IMR-90 (cell line): ENCODE measurements around the gene ANO8. TPM values are rescaled to one million over a fixed set of nuclear protein-coding genes. Genes with fewer than 3 reads are reported as not detected.

Source experiments
- ATAC-seq: fragments of 200-7000 bp; cut with Tn5 transposase; 2 replicates; pipeline ENCODE4 v1.9.1; 2020; ENCODE audit warnings: low read depth, mild to moderate bottlenecking, moderate library complexity
- BruUV-seq: library from RNA; stranded (reverse); fragments of 400-500 nt; replicated peaks from 2 replicates; lab custom pipeline; 2021; lab: Mats Ljungman, UMichigan
- CTCF ChIA-PET: fragments of 300-600 bp; formaldehyde crosslinking; extraction: SDS; loops from one replicate; lab custom pipeline; 2021; ENCODE audit warnings: antibody characterized with exemption; lab: Yijun Ruan, JAX
- POLR2A ChIA-PET: fragments of 300-600 bp; sonication (Branson Sonifier 250); formaldehyde crosslinking; loops from one replicate; lab custom pipeline; 2022; ENCODE audit warnings: antibody characterized with exemption; ENCODE audit not compliant: unreplicated experiment; lab: Charles Lee
- DNase-seq: peaks from one replicate; pipeline ENCODE4 v3.0.0; 2013
- H2AFZ ChIP-seq: replicated peaks from 2 replicates; pipeline ENCODE3; 2013; ENCODE audit warnings: low read length, mild to moderate bottlenecking; ENCODE audit not compliant: poor library complexity
- H2AK5ac ChIP-seq: 2 replicates; pipeline ENCODE4 v1.6.1; 2013; ENCODE audit warnings: low read depth, low read length, inconsistent platforms
- H2AK9ac ChIP-seq: replicated peaks from 2 replicates; pipeline ENCODE3; 2013; ENCODE audit warnings: mild to moderate bottlenecking, low read depth, low read length, moderate library complexity; ENCODE audit not compliant: poor library complexity
- H2BK120ac ChIP-seq: 2 replicates; pipeline ENCODE4 v1.6.1; 2013; ENCODE audit warnings: low read depth, low read length, inconsistent platforms
- H2BK15ac ChIP-seq: 3 replicates; pipeline ENCODE4 v1.6.1; 2013; ENCODE audit warnings: low read depth, low read length, inconsistent platforms
- H2BK20ac ChIP-seq: 2 replicates; pipeline ENCODE4 v1.6.1; 2013; ENCODE audit warnings: low read depth, mild to moderate bottlenecking, inconsistent platforms, low read length, moderate library complexity
- H2BK5ac ChIP-seq: 2 replicates; pipeline ENCODE4 v1.6.1; 2013; ENCODE audit warnings: mild to moderate bottlenecking, low read depth, low read length, inconsistent platforms; ENCODE audit not compliant: poor library complexity, severe bottlenecking
- H3K14ac ChIP-seq: replicated peaks from 2 replicates; pipeline ENCODE4 v1.6.1; 2013; ENCODE audit warnings: low read depth, low read length, inconsistent platforms
- H3K18ac ChIP-seq: 2 replicates; pipeline ENCODE4 v1.6.1; 2013; ENCODE audit warnings: low read depth, low read length, control low read depth
- H3K23ac ChIP-seq: 2 replicates; pipeline ENCODE4 v1.6.1; 2013; ENCODE audit warnings: low read depth, low read length, inconsistent platforms
- H3K27ac ChIP-seq: 2 replicates; pipeline ENCODE4 v1.5.1; 2013; ENCODE audit warnings: mild to moderate bottlenecking, control low read depth, low read length; ENCODE audit not compliant: insufficient read depth
- H3K27me3 ChIP-seq: 2 replicates; pipeline ENCODE4 v1.6.1; 2013; ENCODE audit warnings: low read length; ENCODE audit not compliant: control insufficient read depth, insufficient read depth
- H3K36me3 ChIP-seq: 2 replicates; pipeline ENCODE4 v1.6.1; 2013; ENCODE audit warnings: low read length, mixed read lengths; ENCODE audit not compliant: control insufficient read depth, insufficient read depth
- H3K4ac ChIP-seq: 2 replicates; pipeline ENCODE4 v1.6.1; 2013; ENCODE audit warnings: low read depth, low read length, inconsistent platforms
- H3K4me1 ChIP-seq: 2 replicates; pipeline ENCODE4 v1.6.1; 2013; ENCODE audit warnings: low read length, mixed read lengths; ENCODE audit not compliant: control insufficient read depth, insufficient read depth
- H3K4me2 ChIP-seq: 2 replicates; pipeline ENCODE4 v1.6.1; 2013; ENCODE audit warnings: low read depth, mild to moderate bottlenecking, control low read depth, low read length, moderate library complexity
- H3K4me3 ChIP-seq: 2 replicates; pipeline ENCODE4 v1.5.1; 2013; ENCODE audit warnings: low read depth, mild to moderate bottlenecking, control low read depth, low read length, moderate library complexity; ENCODE audit not compliant: insufficient read depth
- H3K56ac ChIP-seq: 2 replicates; pipeline ENCODE4 v1.6.1; 2013; ENCODE audit warnings: low read length, inconsistent platforms; ENCODE audit not compliant: insufficient read depth; ENCODE audit errors: extremely low read depth
- H3K79me1 ChIP-seq, 2 experiments: 2 replicates each; pipeline ENCODE4 v1.6.1; 2013; ENCODE audit warnings: low read length in 2 of 2, inconsistent platforms in 1 of 2, low read depth in 1 of 2
- H3K9ac ChIP-seq: 2 replicates; pipeline ENCODE4 v1.6.1; 2013; ENCODE audit warnings: low read depth, low read length, control low read depth
- H3K9me1 ChIP-seq: 2 replicates; pipeline ENCODE4 v1.6.1; 2013; ENCODE audit warnings: low read length, inconsistent platforms; ENCODE audit not compliant: insufficient read depth
- H3K9me3 ChIP-seq: 2 replicates; pipeline ENCODE4 v1.6.1; 2013; ENCODE audit warnings: low read length; ENCODE audit not compliant: control insufficient read depth, insufficient read depth
- H4K20me1 ChIP-seq: 2 replicates; pipeline ENCODE4 v1.6.1; 2013; ENCODE audit warnings: low read length, inconsistent platforms; ENCODE audit not compliant: insufficient read depth
- H4K5ac ChIP-seq: 2 replicates; pipeline ENCODE4 v1.6.1; 2013; ENCODE audit warnings: mild to moderate bottlenecking, low read depth, low read length, control low read depth
- H4K8ac ChIP-seq, 2 experiments: 2 replicates each; pipeline ENCODE4 v1.6.1; 2013; ENCODE audit warnings: low read depth in 2 of 2, low read length in 2 of 2, control low read depth in 1 of 2, inconsistent platforms in 1 of 2
- H4K91ac ChIP-seq: 2 replicates; pipeline ENCODE4 v1.6.1; 2013; ENCODE audit warnings: low read depth, low read length, inconsistent platforms; ENCODE audit not compliant: insufficient read depth
- BHLHE40 ChIP-seq: fragments of 150-350 bp; IDR thresholded peaks from 2 replicates; pipeline ENCODE4 v1.6.1; 2016; ENCODE audit warnings: mild to moderate bottlenecking, low read depth, low read length
- ELK1 ChIP-seq: fragments of 150-350 bp; IDR thresholded peaks from 2 replicates; pipeline ENCODE4 v1.6.1; 2016; ENCODE audit warnings: low read depth, mild to moderate bottlenecking, low read length, moderate library complexity, borderline replicate concordance
- MAFK ChIP-seq: IDR thresholded peaks from 2 replicates; pipeline ENCODE4 v1.6.1; 2012; ENCODE audit warnings: low read depth, low read length, improper control_type of control experiment
- SMC3 ChIP-seq: fragments of 150-350 bp; IDR thresholded peaks from 2 replicates; pipeline ENCODE4 v1.6.1; 2016; ENCODE audit warnings: low read depth, mild to moderate bottlenecking, antibody characterized with exemption, low read length, moderate library complexity
- WGBS, 2 experiments: methylation state at CpG; one replicate each; pipeline versions ENCODE4 v1.1.5 to v1.1.7; 2013; ENCODE audit warnings: missing lambda C conversion rate in 2 of 2; ENCODE audit not compliant: insufficient read length in 1 of 2; ENCODE audit errors: extremely low coverage in 2 of 2; 5-methylcytosine and 5-hydroxymethylcytosine counted together
- dilution Hi-C: fragments of 300-500 bp; cut with HindIII; formaldehyde crosslinking; loops from one replicate; pipeline ENCODE4 v1.14.3; 2018; ENCODE audit warnings: low sequenced_read_pairs; ENCODE audit not compliant: unreplicated experiment
- in situ Hi-C: fragments of 300-500 bp; cut with MboI; formaldehyde crosslinking; loops from 3 replicates; pipeline ENCODE4 v1.14.3; 2019; ENCODE audit warnings: low sequenced_read_pairs, inconsistent platforms, mixed read lengths
- intact Hi-C: fragments of 100-400 bp; cut with micrococcal nuclease; formaldehyde crosslinking; loops from 2 replicates; pipeline ENCODE4 v1.10.0; 2022
- polyA plus RNA-seq, 3 experiments: library from polyadenylated mRNA; depleted of rRNA; stranded (reverse); fragments of >200 nt; gene quantifications; 2 replicates each; pipeline ENCODE4 v1.2.3, GENCODE V29; 2012; ENCODE audit warnings: low replicate concordance in 1 of 3
- total RNA-seq: library from RNA; depleted of rRNA; stranded (reverse); fragments of >200 nt; gene quantifications from 2 replicates; pipeline ENCODE4 v1.2.3, GENCODE V29; 2012

ANO8 gene
- total and polyA plus RNA-seq, 2 of the 4 experiments (the other 2 are of a cell fraction), result 1.6 to 5.6 TPM

GRCh38 chr19:17326595-17326966 is 8.1 kb downstream of the ANO8 start:
- no peaks in the 10 kb centered on the region for H3K9me3 ChIP-seq
- no peak overlapping the region for H4K5ac ChIP-seq
- H3K23ac ChIP-seq, result no peak overlapping the region
- H3K36me3 ChIP-seq, result peaks cover 21% of the 10 kb centered on the region
- no peaks in the 10 kb centered on the region for H3K4me1 ChIP-seq
- no TSS peak for BruUV-seq
- intact Hi-C loops, result no loop called here
- H3K27me3 ChIP-seq, result no peaks in the 10 kb centered on the region
- no peak overlapping the region for H3K18ac ChIP-seq
- in situ Hi-C loops, result no loop called here
- H2AK9ac ChIP-seq, result no peak overlapping the region
- no peak overlapping the region for H2BK15ac ChIP-seq
- H2BK20ac ChIP-seq, result no peak overlapping the region
- no peak overlapping the region for H2BK120ac ChIP-seq
- dilution Hi-C loops, result no loop called here
- WGBS, 2 experiments, result 90% methylated on average over 4 of the region's 11 CpGs; no CpG with 5 or more reads in 1 of the 2 experiments
- DNase-seq, result no peak
- no peak for ATAC-seq
- H2BK5ac ChIP-seq, result no peak overlapping the region
- H3K14ac ChIP-seq, result no peak overlapping the region
- H3K4me3 ChIP-seq, result no peak overlapping the region
- H2AK5ac ChIP-seq, result no peak overlapping the region
- POLR2A ChIA-PET, result no interaction called here
- H3K4ac ChIP-seq, result no peak overlapping the region
- H2AFZ ChIP-seq, result no peak overlapping the region
- CTCF ChIA-PET, result no interaction called here
- no peaks in the 10 kb centered on the region for H3K9me1 ChIP-seq
- no peak overlapping the region for H3K56ac ChIP-seq
- H4K20me1 ChIP-seq, result peaks cover 8% of the 10 kb centered on the region; the same call in 1 of the 2 replicates
- no peak overlapping the region for H3K4me2 ChIP-seq
- H3K9ac ChIP-seq, result no peak overlapping the region
- H4K8ac ChIP-seq, result no peak overlapping the region
- H3K79me1 ChIP-seq, result peaks cover 0 to 3% of the 10 kb centered on the region in 2 experiments; a peak in 1 of 4 replicates
- no peak overlapping the region for H4K91ac ChIP-seq
- H3K27ac ChIP-seq, result no peak overlapping the region
- TF ChIP-seq SMC3, result no peak
- no peak for TF ChIP-seq ELK1
- no peak for TF ChIP-seq MAFK
- TF ChIP-seq BHLHE40, result no peak
